IPS-20b (cell line): Measurements from ENCODE around the gene SALL1.

Experiments
- H3K27ac ChIP-seq: one replicate; pipeline ENCODE4 v1.5.1; 2013; ENCODE audit warnings: low read length
- H3K27me3 ChIP-seq: 2 replicates; pipeline ENCODE4 v1.6.1; 2013; ENCODE audit warnings: mild to moderate bottlenecking, low read length, inconsistent platforms; ENCODE audit not compliant: insufficient read depth
- H3K36me3 ChIP-seq: 2 replicates; pipeline ENCODE4 v1.6.1; 2013; ENCODE audit warnings: low read depth, mild to moderate bottlenecking, inconsistent platforms, low read length, moderate library complexity; ENCODE audit not compliant: insufficient read depth
- H3K4me1 ChIP-seq: 2 replicates; pipeline ENCODE4 v1.6.1; 2013; ENCODE audit warnings: mild to moderate bottlenecking, control low read depth, inconsistent platforms, low read length, moderate library complexity; ENCODE audit not compliant: insufficient read depth
- H3K4me3 ChIP-seq: 2 replicates; pipeline ENCODE4 v1.5.1; 2013; ENCODE audit warnings: mild to moderate bottlenecking, low read length, inconsistent platforms
- H3K9ac ChIP-seq: 2 replicates; pipeline ENCODE4 v1.6.1; 2013; ENCODE audit warnings: low read depth, mild to moderate bottlenecking, inconsistent platforms, low read length, moderate library complexity
- H3K9me3 ChIP-seq: 2 replicates; pipeline ENCODE4 v1.6.1; 2013; ENCODE audit warnings: mild to moderate bottlenecking, low read depth, low read length, inconsistent platforms; ENCODE audit not compliant: insufficient read depth

The SALL1 gene

DNA sequence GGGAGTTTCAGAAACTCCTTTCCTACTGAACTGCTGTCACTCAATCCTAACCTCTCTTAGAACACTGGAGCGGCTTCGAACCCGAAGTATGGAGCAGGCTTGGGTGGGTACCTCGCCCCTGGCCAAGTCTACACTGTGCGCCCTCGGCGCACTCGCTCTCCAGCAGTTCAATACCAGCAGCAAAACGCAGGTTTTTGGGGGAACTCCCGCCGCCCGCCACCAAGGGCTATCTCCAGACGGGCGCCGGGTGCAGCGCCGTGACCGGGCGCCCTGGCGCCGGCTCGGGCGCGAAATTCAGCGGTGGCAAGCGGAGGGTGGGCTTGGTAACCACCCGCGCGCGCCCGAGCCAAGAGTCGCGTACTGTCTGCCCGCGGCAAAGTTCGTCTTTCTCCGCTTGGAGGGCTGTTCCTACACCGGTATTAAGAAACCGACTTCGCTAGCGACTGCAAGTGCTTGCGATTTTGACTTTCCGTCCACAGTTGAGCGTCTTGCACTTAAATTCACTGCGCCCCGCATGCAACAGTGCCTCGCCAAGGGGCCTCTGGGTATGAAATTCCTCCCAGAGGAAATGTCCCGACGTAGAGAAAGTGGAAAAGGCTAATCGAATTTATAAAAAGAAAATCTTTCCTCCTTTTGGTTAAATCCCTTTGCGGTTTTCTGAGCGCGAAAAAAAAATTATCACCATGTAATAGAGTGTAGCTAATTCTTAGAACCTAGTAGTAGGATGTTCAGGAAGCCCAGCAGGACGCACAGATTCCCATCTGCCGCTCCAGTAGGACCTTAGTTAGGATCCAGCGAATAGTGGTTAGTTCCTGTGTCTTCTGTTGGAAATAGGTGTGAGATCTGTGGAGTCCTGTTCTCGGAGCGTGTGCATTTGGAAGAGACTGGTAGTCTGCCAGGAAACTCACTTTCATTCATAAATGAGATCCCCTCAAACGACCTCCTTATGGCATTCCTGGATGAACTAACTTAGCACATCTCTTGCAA is 5.0 kb upstream of the SALL1 start:
- H3K4me1 ChIP-seq = peaks cover 14% of the 10 kb centered on the region
- no peaks in the 10 kb centered on the region for H3K9me3 ChIP-seq
- H3K27ac ChIP-seq = no peak overlapping the region
- H3K9ac ChIP-seq = peak overlapping the region; percentile 88; the same call in 1 of the 2 replicates
- H3K27me3 ChIP-seq = peaks cover 63% of the 10 kb centered on the region
- no peaks in the 10 kb centered on the region for H3K36me3 ChIP-seq
- H3K4me3 ChIP-seq = peak overlapping the region; percentile 95

DNA sequence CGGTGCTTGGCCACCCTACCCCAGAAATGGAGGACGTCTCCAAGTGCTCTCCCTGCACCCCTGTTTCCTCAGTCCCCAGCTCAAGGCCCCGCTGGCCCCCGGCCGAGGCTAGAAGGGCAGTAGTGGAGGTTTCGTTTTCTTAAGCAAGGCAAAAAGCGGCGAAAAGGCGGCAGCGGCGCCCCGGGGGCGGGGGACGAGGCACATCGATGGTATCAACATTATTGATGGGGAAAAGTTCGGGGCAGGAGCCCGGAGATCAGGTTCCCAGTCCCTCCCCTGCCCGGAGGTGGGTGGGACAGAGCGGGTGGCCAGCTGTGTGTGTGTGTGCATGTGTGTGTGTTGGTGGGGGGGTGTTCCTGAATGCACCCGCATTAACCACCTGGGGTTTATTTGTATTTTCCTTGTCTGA is 4.1 kb upstream of the SALL1 start:
- peak overlapping the region; percentile 88; the same call in 1 of the 2 replicates for H3K9ac ChIP-seq
- H3K27ac ChIP-seq = no peak overlapping the region
- no peaks in the 10 kb centered on the region for H3K9me3 ChIP-seq
- peak overlapping the region; percentile 95 for H3K4me3 ChIP-seq
- peaks cover 14% of the 10 kb centered on the region for H3K4me1 ChIP-seq
- H3K36me3 ChIP-seq = no peaks in the 10 kb centered on the region
- peaks cover 63% of the 10 kb centered on the region for H3K27me3 ChIP-seq

DNA sequence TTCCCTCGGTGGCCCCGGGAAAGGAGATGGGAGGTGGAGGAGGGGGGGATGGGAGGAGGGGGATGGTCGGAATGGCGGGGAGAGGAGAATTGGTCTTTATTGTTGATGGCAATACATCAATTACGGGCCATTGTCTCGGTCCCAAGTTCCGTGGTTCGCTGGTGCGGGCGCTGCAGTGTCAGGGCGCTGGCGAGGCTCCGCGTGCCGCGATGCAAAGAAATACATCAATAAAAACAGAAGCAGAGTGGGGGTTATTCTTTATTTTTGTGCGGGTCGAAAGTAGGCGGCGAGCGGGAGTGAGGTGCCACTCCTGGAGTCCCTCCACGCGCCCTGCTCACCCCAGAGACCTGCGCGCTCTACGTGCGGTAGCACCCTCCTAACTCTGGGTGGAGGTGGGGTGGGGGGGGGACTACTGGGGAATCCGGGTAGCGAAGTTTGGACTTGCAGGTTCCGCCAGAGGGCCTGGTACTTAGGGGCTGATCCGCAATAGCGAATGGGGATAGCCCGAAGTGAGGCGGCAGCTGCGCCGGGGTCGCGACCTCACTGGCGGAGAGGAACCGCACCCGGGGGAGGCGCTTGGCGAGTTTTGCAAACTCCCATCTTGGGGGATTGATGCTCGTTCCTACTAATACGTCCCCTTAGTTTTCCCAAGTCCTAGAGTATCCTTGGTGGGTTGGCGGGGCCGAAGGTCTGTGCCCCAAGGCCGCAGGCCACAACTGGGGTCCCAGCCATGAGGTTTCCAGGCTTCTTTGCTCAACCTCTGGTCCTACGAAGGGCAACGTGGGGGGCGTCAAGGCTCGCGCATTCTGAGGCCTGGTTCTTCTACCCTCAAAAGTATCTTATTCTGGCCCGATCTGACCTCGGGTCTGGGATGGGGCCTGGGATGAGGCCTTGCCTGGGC is 3.5 kb upstream of the SALL1 start:
- H3K27ac ChIP-seq = no peak overlapping the region
- peaks cover 70% of the 10 kb centered on the region for H3K27me3 ChIP-seq
- no peaks in the 10 kb centered on the region for H3K36me3 ChIP-seq
- H3K4me3 ChIP-seq = peak overlapping the region; percentile 95
- H3K9ac ChIP-seq = peak overlapping the region; percentile 88; the same call in 1 of the 2 replicates
- H3K4me1 ChIP-seq = peaks cover 14% of the 10 kb centered on the region
- no peaks in the 10 kb centered on the region for H3K9me3 ChIP-seq

DNA sequence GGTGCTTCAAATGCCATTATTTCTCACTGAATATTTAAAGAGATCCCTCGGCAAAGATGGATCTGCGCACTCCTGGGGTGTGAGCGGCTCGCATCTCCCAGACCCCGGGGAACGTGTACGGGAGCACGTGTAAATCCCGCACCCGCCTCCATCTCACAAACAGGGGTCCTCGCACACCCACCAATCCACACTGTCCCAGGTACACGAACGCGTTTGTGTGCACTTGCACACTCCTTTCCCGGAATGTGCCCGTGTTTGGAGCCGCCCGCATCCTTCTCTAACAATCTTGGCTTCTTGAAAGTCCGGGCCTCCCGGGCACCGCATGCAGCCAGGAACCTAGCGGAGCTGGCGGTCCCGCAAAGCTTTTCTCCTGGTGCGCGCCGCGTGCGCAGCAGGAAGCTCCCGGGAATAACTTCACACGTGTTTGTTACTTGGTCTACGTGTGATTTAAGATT is 2.5 kb upstream of the SALL1 start:
- peak overlapping the region; percentile 88 for H3K9ac ChIP-seq
- peak overlapping the region; percentile 95 for H3K4me3 ChIP-seq
- H3K27ac ChIP-seq = no peak overlapping the region
- peaks cover 1% of the 10 kb centered on the region; the same call in 1 of the 2 replicates for H3K36me3 ChIP-seq
- peaks cover 74% of the 10 kb centered on the region for H3K27me3 ChIP-seq
- H3K4me1 ChIP-seq = peaks cover 14% of the 10 kb centered on the region
- H3K9me3 ChIP-seq = no peaks in the 10 kb centered on the region

DNA sequence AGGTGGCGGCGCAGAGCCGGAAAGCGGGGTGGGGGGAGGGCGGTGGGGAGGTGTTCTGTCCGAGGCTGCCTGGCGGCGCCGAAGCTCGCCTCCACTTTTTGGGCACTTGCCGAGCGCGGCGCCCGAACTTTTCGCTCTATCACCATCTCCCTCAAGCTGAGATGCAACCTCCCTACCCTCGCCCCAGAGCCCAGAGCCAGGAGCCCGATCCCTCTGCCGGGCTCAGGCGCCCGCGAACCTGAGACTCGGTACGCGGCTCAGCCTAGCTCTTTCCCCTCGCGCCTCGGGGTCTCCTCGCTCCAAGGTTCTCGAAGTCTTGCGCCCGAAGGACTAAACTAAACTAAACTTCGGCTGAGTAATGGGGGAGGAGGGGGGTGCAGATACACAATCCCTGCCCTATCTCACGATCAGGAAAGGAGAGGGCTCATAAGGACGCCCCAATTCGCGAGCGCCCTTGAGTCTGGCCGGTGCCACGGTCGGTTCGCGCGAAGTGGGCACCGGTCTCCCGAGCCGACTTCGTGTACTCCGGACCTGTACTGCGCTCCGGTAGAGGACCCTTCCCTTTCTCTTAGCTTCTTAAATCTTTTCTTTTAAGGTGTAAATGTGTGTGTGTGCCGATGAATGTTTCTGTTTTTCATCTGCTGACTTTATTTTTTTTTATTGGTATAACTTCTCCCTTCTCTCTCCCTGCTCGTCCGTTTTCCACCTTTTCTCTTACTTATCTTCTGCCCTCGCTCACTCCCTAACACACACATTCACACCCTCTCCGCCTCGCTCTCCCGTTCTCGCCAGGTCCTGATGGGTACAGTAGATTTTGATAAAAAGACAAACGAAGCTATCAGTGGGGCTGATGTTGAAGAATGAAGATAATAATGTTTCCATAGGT is 1.9 kb upstream of the SALL1 start:
- Histone ChIP-seq H3K27ac (peak overlapping the region; percentile 82), H3K9ac (peak overlapping the region; percentile 88), H3K4me3 (peak overlapping the region; percentile 95), H3K4me1 (peaks cover 20% of the 10 kb centered on the region), H3K27me3 (peaks cover 75% of the 10 kb centered on the region), H3K9me3 (no peaks in the 10 kb centered on the region), H3K36me3 (peaks cover 7% of the 10 kb centered on the region; the same call in 1 of the 2 replicates)

DNA sequence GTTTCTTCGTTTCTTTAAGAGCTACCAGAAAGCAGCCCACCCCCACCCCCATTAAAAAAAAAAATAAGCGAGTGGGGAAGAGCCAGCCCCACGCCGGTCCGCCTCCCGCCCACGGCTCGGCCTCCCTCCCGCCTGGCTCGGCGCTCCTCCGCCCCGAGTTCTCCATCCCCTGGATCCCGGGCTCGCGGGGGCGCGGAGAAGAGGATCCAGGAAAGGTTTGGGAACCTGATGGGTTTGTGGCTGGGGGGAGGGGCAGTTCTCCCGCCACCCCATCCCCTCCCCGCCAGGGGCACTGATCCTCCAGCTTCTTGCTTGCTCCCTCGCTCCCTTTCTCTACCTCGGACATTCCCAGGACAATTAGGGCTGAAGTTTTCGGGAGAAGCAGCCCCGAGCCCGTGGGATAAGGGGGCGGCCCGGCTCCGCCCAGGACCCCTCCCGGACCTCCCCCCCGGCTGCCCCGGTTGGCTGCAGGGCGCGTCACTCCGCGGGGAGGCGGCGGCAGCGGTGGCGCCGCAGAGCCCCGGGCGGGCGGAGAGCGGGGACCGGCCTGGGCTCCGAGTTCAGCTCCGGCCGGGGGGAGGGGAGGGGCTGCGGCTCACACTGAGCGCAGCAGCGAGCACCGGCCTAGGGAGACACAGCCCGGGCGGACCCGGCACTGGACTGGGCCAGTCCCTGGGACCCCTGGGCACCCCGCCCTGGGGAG is 1.0 kb upstream of the SALL1 start:
- Histone ChIP-seq H3K4me3 (peak overlapping the region; percentile 95), H3K9ac (peak overlapping the region; percentile 88; the same call in 1 of the 2 replicates), H3K4me1 (peaks cover 22% of the 10 kb centered on the region), H3K27ac (peak overlapping the region; percentile 60), H3K9me3 (no peaks in the 10 kb centered on the region), H3K36me3 (peaks cover 7% of the 10 kb centered on the region; the same call in 1 of the 2 replicates), H3K27me3 (peaks cover 69% of the 10 kb centered on the region)

DNA sequence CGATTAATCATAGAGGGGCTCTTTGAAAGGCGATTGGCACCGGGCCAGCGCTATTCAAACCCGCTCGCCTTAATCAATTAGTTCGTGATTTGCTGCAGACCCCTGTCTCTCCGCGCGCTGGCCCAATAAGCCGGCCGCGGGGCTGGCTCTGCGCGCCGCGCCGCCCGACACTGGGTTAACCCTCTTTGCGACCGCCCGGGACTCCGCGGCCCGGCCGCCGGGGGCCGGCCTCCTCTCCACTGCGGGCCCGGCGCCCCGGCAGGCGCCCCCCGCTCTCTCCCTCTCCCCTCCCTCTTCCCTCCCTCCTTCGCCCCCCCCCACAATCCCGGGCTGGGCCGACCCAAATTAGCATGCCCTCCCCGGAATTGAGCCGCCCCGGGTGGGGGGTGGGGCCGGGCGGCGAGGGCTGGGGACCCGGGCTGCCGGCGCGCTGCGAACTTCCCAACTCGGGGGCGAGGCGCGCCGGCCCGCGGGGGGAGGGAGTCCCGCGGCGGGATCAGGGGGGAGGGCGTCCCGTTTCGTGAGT is 428 bp upstream of the SALL1 start:
- Histone ChIP-seq H3K4me1 (peaks cover 22% of the 10 kb centered on the region), H3K27ac (peak overlapping the region; percentile 60), H3K36me3 (peaks cover 7% of the 10 kb centered on the region; the same call in 1 of the 2 replicates), H3K27me3 (peaks cover 62% of the 10 kb centered on the region), H3K9ac (peak overlapping the region; percentile 88; the same call in 1 of the 2 replicates), H3K9me3 (no peaks in the 10 kb centered on the region), H3K4me3 (peak overlapping the region; percentile 95)

DNA sequence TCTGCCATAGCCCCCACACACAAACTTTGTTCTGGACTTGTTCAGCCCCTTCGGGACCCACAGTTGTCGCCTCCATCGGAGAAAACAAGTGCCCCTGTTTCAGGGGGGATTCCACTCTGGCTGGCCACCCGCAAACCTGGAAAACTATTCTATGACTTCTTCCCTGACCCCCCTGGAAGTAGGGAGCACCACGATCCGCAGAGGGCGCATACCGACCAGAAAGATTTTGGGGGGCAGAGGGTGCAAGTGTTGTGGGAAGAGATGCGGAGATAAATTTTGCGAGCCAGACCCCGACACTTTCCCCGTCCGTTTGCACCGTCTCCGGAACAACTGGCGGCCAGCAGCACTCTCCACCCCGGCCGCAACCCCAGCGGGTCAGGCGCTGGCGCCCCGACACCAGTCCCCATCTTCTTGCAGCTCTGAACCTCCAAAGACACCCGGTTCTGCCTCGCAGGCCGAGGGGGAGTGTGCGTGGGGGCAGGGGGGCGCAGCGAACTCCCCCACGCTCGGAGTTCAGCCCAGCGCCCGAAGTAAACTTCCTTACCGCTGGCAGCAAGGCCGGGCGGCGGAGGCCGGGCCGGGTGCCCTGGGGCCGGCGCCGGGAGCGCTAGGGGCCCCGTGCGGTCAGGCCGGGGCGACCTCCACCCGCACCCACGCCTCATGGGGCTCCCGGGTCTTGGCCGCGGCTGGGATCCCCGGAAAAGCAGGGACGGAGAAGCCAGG is 744 bp downstream of the SALL1 start:
- peak overlapping the region; percentile 98 for H3K9ac ChIP-seq
- H3K4me3 ChIP-seq = peak overlapping the region; percentile 95
- H3K36me3 ChIP-seq = peaks cover 7% of the 10 kb centered on the region; the same call in 1 of the 2 replicates
- no peaks in the 10 kb centered on the region for H3K9me3 ChIP-seq
- peaks cover 33% of the 10 kb centered on the region for H3K4me1 ChIP-seq
- H3K27me3 ChIP-seq = peaks cover 51% of the 10 kb centered on the region
- peak overlapping the region; percentile 52 for H3K27ac ChIP-seq

DNA sequence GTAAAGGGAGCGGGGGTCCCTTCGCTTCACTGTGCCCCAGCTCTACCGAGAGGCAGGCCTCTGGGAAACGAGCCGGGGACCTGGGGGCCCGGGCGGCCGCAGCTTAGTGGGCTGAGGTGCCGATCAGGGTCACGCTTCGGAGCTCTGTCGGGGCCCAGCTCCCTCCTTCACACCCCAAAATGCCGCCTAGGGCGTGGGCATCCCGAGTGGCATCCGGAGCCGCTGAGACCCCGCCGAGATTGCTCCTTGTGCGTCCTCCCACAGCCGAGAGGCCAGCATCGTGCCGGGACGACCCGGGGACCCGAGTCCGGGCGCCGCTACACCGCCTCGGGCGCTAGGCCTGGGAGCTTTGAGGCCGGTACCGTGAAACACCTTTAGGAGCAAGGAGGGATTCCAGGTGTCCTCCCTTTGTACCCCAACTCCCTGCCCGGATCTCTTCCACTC is 1.3 kb downstream of the SALL1 start:
- Histone ChIP-seq H3K4me3 (peak overlapping the region; percentile 95), H3K27ac (no peak overlapping the region), H3K9me3 (no peaks in the 10 kb centered on the region), H3K9ac (peak overlapping the region; percentile 98), H3K36me3 (peaks cover 7% of the 10 kb centered on the region; the same call in 1 of the 2 replicates), H3K27me3 (peaks cover 45% of the 10 kb centered on the region), H3K4me1 (peaks cover 39% of the 10 kb centered on the region)
